Bronchial epithelial cell (primary cell): Measurements from ENCODE around the gene TMEM169. TPM values are rescaled to one million over a fixed set of nuclear protein-coding genes. Genes with fewer than 3 reads are reported as not detected.

ENCODE experiments used
- DNase-seq: peaks from one replicate; pipeline ENCODE4 v3.0.0-alpha.2; 2010; ENCODE audit warnings: low read depth
- FAIRE-seq: peaks from 2 replicates; lab custom pipeline; 2011; peaks lifted over from hg19 to GRCh38; lab: Jason Lieb, UNC
- H3K27me3 ChIP-seq: 2 replicates; pipeline ENCODE4 v1.5.1; 2011; ENCODE audit warnings: low read length; ENCODE audit not compliant: control insufficient read depth, insufficient read depth
- H3K36me3 ChIP-seq: 2 replicates; pipeline ENCODE4 v1.5.1; 2011; ENCODE audit warnings: low read length; ENCODE audit not compliant: control insufficient read depth, insufficient read depth
- H3K4me3 ChIP-seq: 2 replicates; pipeline ENCODE4 v1.5.1; 2011; ENCODE audit warnings: mild to moderate bottlenecking, low read depth, low read length, control low read depth
- CTCF ChIP-seq: IDR thresholded peaks from 2 replicates; pipeline ENCODE4 v1.5.1; 2011; ENCODE audit warnings: mild to moderate bottlenecking, moderate library complexity, low read length, control low read depth, inconsistent platforms; ENCODE audit not compliant: insufficient read depth, severe bottlenecking
- total RNA-seq: library from RNA; depleted of rRNA; stranded (reverse); fragments of >200 nt; gene quantifications from 2 replicates; pipeline ENCODE4 v1.2.1, GENCODE V29; 2014

Gene TMEM169
- total RNA-seq, 1 donor from 2014 or later, result 0.26 TPM

- DNase-seq (no peak), FAIRE-seq (no peak)
- Histone ChIP-seq H3K27me3 (no peaks in the 10 kb centered on the region), H3K4me3 (no peak overlapping the region), H3K36me3 (peaks cover 1% of the 10 kb centered on the region)
- TF ChIP-seq CTCF, result no peak
These were observed 40.3 kb upstream of the TMEM169 start for GRCh38 chr2:216041438-216041837.

GRCh38 chr2:216043949-216044348 lies 37.8 kb upstream of the TMEM169 start:
- DNase-seq, result no peak
- no peak for TF ChIP-seq CTCF
- Histone ChIP-seq H3K4me3 (no peak overlapping the region), H3K36me3 (peaks cover 1% of the 10 kb centered on the region), H3K27me3 (no peaks in the 10 kb centered on the region)
- peak; percentile 72 for FAIRE-seq

- H3K27me3 ChIP-seq, result no peaks in the 10 kb centered on the region
- DNase-seq (no peak), FAIRE-seq (no peak)
- H3K36me3 ChIP-seq, result peaks cover 1% of the 10 kb centered on the region
- H3K4me3 ChIP-seq, result no peak overlapping the region
- no peak for TF ChIP-seq CTCF
These were observed 36.7 kb upstream of the TMEM169 start for GRCh38 chr2:216044883-216045486.

- no peak for TF ChIP-seq CTCF
- DNase-seq (no peak), FAIRE-seq (no peak)
- no peak overlapping the region for H3K4me3 ChIP-seq
- peaks cover 1% of the 10 kb centered on the region for H3K36me3 ChIP-seq
- H3K27me3 ChIP-seq, result no peaks in the 10 kb centered on the region
These were observed 34.3 kb upstream of the TMEM169 start for GRCh38 chr2:216047397-216047796.

GRCh38 chr2:216049452-216049851 lies 32.3 kb upstream of the TMEM169 start:
- no peak for DNase-seq
- Histone ChIP-seq H3K36me3 (no peaks in the 10 kb centered on the region), H3K4me3 (no peak overlapping the region), H3K27me3 (no peaks in the 10 kb centered on the region)
- TF ChIP-seq CTCF, result no peak
- FAIRE-seq, result no peak

DNA sequence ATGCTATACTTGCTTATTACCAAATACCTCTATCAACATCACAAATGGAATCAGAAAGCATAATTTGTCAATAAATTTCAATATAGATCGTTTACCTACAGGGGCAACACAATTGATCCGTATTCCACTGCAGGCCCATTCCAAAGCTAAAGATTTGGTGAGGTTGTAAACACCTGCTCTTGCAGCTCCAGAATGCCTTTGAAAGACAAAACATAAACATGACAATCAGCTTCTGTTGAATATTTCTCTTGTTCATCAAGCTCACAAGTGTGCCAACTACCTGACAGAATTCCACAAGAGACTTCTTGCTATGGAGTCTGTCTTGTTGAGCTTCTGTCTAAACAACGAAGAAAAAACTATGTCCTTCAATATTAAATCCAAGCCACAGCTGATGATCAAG lies 30.4 kb upstream of the TMEM169 start:
- FAIRE-seq, result no peak
- H3K4me3 ChIP-seq, result no peak overlapping the region
- no peak for DNase-seq
- TF ChIP-seq CTCF, result no peak
- no peaks in the 10 kb centered on the region for H3K27me3 ChIP-seq
- no peaks in the 10 kb centered on the region for H3K36me3 ChIP-seq
